GM12801 (cell line): ENCODE data around the gene SAT2.

Experiments used
- CTCF ChIP-seq: IDR thresholded peaks from one replicate; pipeline ENCODE4 v1.5.1; 2011; ENCODE audit warnings: control low read depth; ENCODE audit not compliant: insufficient read length; ENCODE audit errors: extremely low read depth

The SAT2 gene

GRCh38 chr17:7579001-7579833 lies 48.4 kb downstream of the SAT2 start, which contains the start of gene CD68:
CD68 (plus strand) TSS chr17:7579638; CDS start chr17:7579678, 40 bp downstream.
- TF ChIP-seq CTCF: no peak

GRCh38 chr17:7577327-7578199 lies 50.1 kb downstream of the SAT2 start:
- no peak for TF ChIP-seq CTCF

GRCh38 chr17:7576432-7576937 lies 51.1 kb downstream of the SAT2 start:
- no peak for TF ChIP-seq CTCF
